GM23248 (cell line): Measurements from ENCODE around the gene AASDH. TPM values are rescaled to one million over a fixed set of nuclear protein-coding genes. Genes with fewer than 3 reads are reported as not detected.

Experiments
- DNase-seq: peaks from one replicate; pipeline ENCODE4 v3.0.0-alpha.2; 2015
- H2AFZ ChIP-seq: fragments of 200-600 bp; sonication (generic); 2 replicates; pipeline ENCODE4 v1.6.1; 2016; ENCODE audit warnings: antibody characterized with exemption
- H3F3A ChIP-seq: fragments of 200-600 bp; sonication (generic); 2 replicates; pipeline ENCODE4 v1.6.1; 2016; ENCODE audit warnings: mild to moderate bottlenecking, antibody characterized with exemption, mixed run types; ENCODE audit not compliant: insufficient read depth
- H3K27ac ChIP-seq: fragments of 200-600 bp; sonication (generic); 2 replicates; pipeline ENCODE4 v1.5.1; 2016; ENCODE audit warnings: mild to moderate bottlenecking
- H3K27me3 ChIP-seq: fragments of 200-600 bp; sonication (generic); replicated peaks from 2 replicates; pipeline ENCODE4 v1.6.1; 2016; ENCODE audit warnings: mild to moderate bottlenecking; ENCODE audit not compliant: insufficient read depth
- H3K36me3 ChIP-seq: fragments of 200-600 bp; sonication (generic); 2 replicates; pipeline ENCODE4 v1.6.1; 2016; ENCODE audit warnings: low read depth, mild to moderate bottlenecking
- H3K4me1 ChIP-seq: fragments of 200-600 bp; sonication (generic); 2 replicates; pipeline ENCODE4 v1.6.1; 2016; ENCODE audit warnings: mild to moderate bottlenecking; ENCODE audit not compliant: insufficient read depth
- H3K4me2 ChIP-seq: fragments of 200-600 bp; sonication (generic); one replicate; pipeline ENCODE4 v1.6.1; 2016; ENCODE audit warnings: mild to moderate bottlenecking; ENCODE audit not compliant: unreplicated experiment
- H3K4me3 ChIP-seq: fragments of 200-600 bp; sonication (generic); 2 replicates; pipeline ENCODE4 v1.5.1; 2016; ENCODE audit warnings: mild to moderate bottlenecking
- H3K79me2 ChIP-seq: fragments of 200-600 bp; sonication (generic); 2 replicates; pipeline ENCODE4 v1.6.1; 2016; ENCODE audit warnings: mild to moderate bottlenecking; ENCODE audit not compliant: insufficient read depth
- H3K9ac ChIP-seq: fragments of 200-600 bp; sonication (generic); 2 replicates; pipeline ENCODE4 v1.6.1; 2016; ENCODE audit warnings: mild to moderate bottlenecking
- H3K9me2 ChIP-seq: fragments of 200-600 bp; sonication (generic); 2 replicates; pipeline ENCODE4 v1.6.1; 2016; ENCODE audit warnings: mixed run types, mild to moderate bottlenecking, moderate library complexity; ENCODE audit not compliant: insufficient read depth
- H3K9me3 ChIP-seq: fragments of 200-600 bp; sonication (generic); one replicate; pipeline ENCODE4 v1.6.1; 2017; ENCODE audit warnings: low read depth
- H4K20me1 ChIP-seq: fragments of 200-600 bp; sonication (generic); 2 replicates; pipeline ENCODE4 v1.6.0; 2016; ENCODE audit not compliant: insufficient read depth
- EZH2 ChIP-seq: fragments of 200-600 bp; sonication (generic); IDR thresholded peaks from 2 replicates; pipeline ENCODE4 v1.6.1; 2018; ENCODE audit warnings: antibody characterized with exemption, mild to moderate bottlenecking; ENCODE audit not compliant: insufficient read depth, poor library complexity, severe bottlenecking
- EZH2phosphoT487 ChIP-seq: fragments of 200-600 bp; sonication (generic); IDR thresholded peaks from 2 replicates; pipeline ENCODE4 v1.6.1; 2018; ENCODE audit warnings: antibody characterized with exemption, moderate library complexity, mild to moderate bottlenecking, low read depth; ENCODE audit not compliant: insufficient read depth
- WGBS, 2 experiments: methylation state at CpG; one replicate each; pipeline ENCODE4 v1.1.6; 2015 to 2017; ENCODE audit warnings: low lambda C conversion rate in 2 of 2, low coverage in 1 of 2; ENCODE audit errors: missing lambda C conversion rate in 2 of 2; 5-methylcytosine and 5-hydroxymethylcytosine counted together
- in situ Hi-C: fragments of 300-500 bp; cut with MboI; formaldehyde crosslinking; loops from 2 replicates; pipeline ENCODE4 v1.15.0; 2020
- polyA plus RNA-seq: library from polyadenylated mRNA; unstranded; fragments of >200 nt; fragmentation: Nextera tagmentation; extraction: Ambion mirVana; gene quantifications from 2 replicates; pipeline ENCODE4 v1.2.1, GENCODE V29; 2016
- total RNA-seq: library from RNA; depleted of rRNA; stranded (reverse); fragments of >200 nt; shearing (Covaris generic); gene quantifications from 2 replicates; pipeline ENCODE4 v1.2.3, GENCODE V29; 2014; rRNA removed

AASDH gene
- 8.6 and 16.5 TPM in 2 replicates for total RNA-seq
- 11.5 and 14.5 TPM in 2 replicates for polyA plus RNA-seq

GRCh38 chr4:56387023-56388001, at the start of gene AASDH:
Gene AASDH, minus strand, starts transcription at chr4:56387491. Its CDS starts 3,192 bp downstream, at chr4:56384299.
- Histone ChIP-seq H3K9me2 (no peaks in the 10 kb centered on the region), H4K20me1 (no peaks in the 10 kb centered on the region), H3K79me2 (peaks cover 59% of the 10 kb centered on the region), H3K9ac (peak within 1 kb of the TSS; percentile 98), H2AFZ (peak within 1 kb of the TSS; percentile 92), H3K27me3 (no peaks in the 10 kb centered on the region), H3K4me3 (peak within 1 kb of the TSS; percentile 95), H3K9me3 (no peaks in the 10 kb centered on the region), H3K27ac (peak within 1 kb of the TSS; percentile 97), H3K36me3 (no peaks in the 10 kb centered on the region), H3K4me2 (peak within 1 kb of the TSS; percentile 94), H3F3A (peaks cover 13% of the 10 kb centered on the region; the same call in 1 of the 2 replicates), H3K4me1 (peaks cover 15% of the 10 kb centered on the region)
- DNase-seq: peak; percentile 96
- no peak for TF ChIP-seq EZH2
- 0 out of 2 replicates have a peak, but pooled peaks have one; percentile 59 for TF ChIP-seq EZH2phosphoT487
- in situ Hi-C loops: no loop called here
- WGBS, 2 experiments: 1% methylated on average over 57 of the region's 57 CpGs

- Histone ChIP-seq H3F3A (peaks cover 14% of the 10 kb centered on the region), H4K20me1 (no peaks in the 10 kb centered on the region), H3K36me3 (no peaks in the 10 kb centered on the region), H3K9ac (peak within 1 kb of the TSS; percentile 95), H3K27ac (peak within 1 kb of the TSS; percentile 94), H3K9me3 (no peaks in the 10 kb centered on the region), H3K27me3 (no peaks in the 10 kb centered on the region), H2AFZ (peak within 1 kb of the TSS; percentile 95), H3K4me3 (peak within 1 kb of the TSS; percentile 86), H3K9me2 (no peaks in the 10 kb centered on the region; the same call in 1 of the 2 replicates), H3K4me2 (peak within 1 kb of the TSS; percentile 90), H3K79me2 (peaks cover 87% of the 10 kb centered on the region), H3K4me1 (peaks cover 13% of the 10 kb centered on the region)
- in situ Hi-C loops: no loop called here
- 1 to 3% methylated on average over 53 to 60 of the region's 61 CpGs for WGBS, 2 experiments
- peak; percentile 99 for DNase-seq
- TF ChIP-seq EZH2 (no peak), EZH2phosphoT487 (no peak)
These were observed 48.0 kb upstream of the AASDH start, which contains the start of gene PPAT for GRCh38 chr4:56435140-56435926. Gene PPAT, minus strand, starts transcription at chr4:56435615. Its CDS starts 138 bp downstream, at chr4:56435477.

- TF ChIP-seq EZH2 (no peak), EZH2phosphoT487 (no peak)
- Histone ChIP-seq H2AFZ (peak overlapping the region; percentile 95), H4K20me1 (no peaks in the 10 kb centered on the region), H3K4me3 (peak overlapping the region; percentile 86), H3K9me2 (no peaks in the 10 kb centered on the region; the same call in 1 of the 2 replicates), H3F3A (peaks cover 14% of the 10 kb centered on the region), H3K9me3 (no peaks in the 10 kb centered on the region), H3K36me3 (no peaks in the 10 kb centered on the region), H3K79me2 (peaks cover 87% of the 10 kb centered on the region), H3K9ac (peak overlapping the region; percentile 95), H3K27me3 (no peaks in the 10 kb centered on the region), H3K27ac (peak overlapping the region; percentile 94), H3K4me2 (peak overlapping the region; percentile 90), H3K4me1 (peaks cover 13% of the 10 kb centered on the region)
- peak; percentile 83 for DNase-seq
- WGBS, 2 experiments: 1% methylated on average over 14 to 15 of the region's 15 CpGs
- in situ Hi-C loops: no loop called here
These were observed 47.4 kb upstream of the AASDH start for GRCh38 chr4:56434599-56435139.

- Histone ChIP-seq H2AFZ (no peak overlapping the region), H3K79me2 (peaks cover 87% of the 10 kb centered on the region), H3K9ac (no peak overlapping the region), H4K20me1 (no peaks in the 10 kb centered on the region), H3K4me2 (no peak overlapping the region), H3K4me3 (0 out of 2 replicates have a peak overlapping the region, but pooled peaks have one; percentile 86), H3K27me3 (no peaks in the 10 kb centered on the region), H3K36me3 (no peaks in the 10 kb centered on the region), H3K9me2 (no peaks in the 10 kb centered on the region; the same call in 1 of the 2 replicates), H3F3A (peaks cover 14% of the 10 kb centered on the region), H3K9me3 (no peaks in the 10 kb centered on the region), H3K4me1 (peaks cover 9% of the 10 kb centered on the region), H3K27ac (no peak overlapping the region)
- in situ Hi-C loops: no loop called here
- no peak for TF ChIP-seq EZH2
- no peak for TF ChIP-seq EZH2phosphoT487
- DNase-seq: no peak
These were observed 46.0 kb upstream of the AASDH start for GRCh38 chr4:56433280-56433679.
